Ectodermal cell (in vitro differentiated cells): ENCODE measurements around the gene TFAP2A.
A peak's percentile ranks its signal among the peaks of the same experiment; 100 is the strongest.

Experiments
- H3K27ac ChIP-seq: 2 replicates; pipeline ENCODE4 v1.7.0; 2013; ENCODE audit warnings: mild to moderate bottlenecking, low read depth, low read length; ENCODE audit not compliant: insufficient read depth, poor library complexity, severe bottlenecking
- H3K27me3 ChIP-seq: 2 replicates; pipeline ENCODE4 v1.7.0; 2013; ENCODE audit warnings: mild to moderate bottlenecking, low read length; ENCODE audit not compliant: insufficient read depth, control insufficient read depth, poor library complexity, severe bottlenecking
- H3K36me3 ChIP-seq: one replicate; pipeline ENCODE4 v1.7.0; 2013; ENCODE audit warnings: low read length; ENCODE audit not compliant: control insufficient read depth, insufficient read depth
- H3K4me1 ChIP-seq: one replicate; pipeline ENCODE4 v1.7.0; 2013; ENCODE audit warnings: low read length; ENCODE audit not compliant: control insufficient read depth, insufficient read depth
- H3K4me3 ChIP-seq: 2 replicates; pipeline ENCODE4 v1.7.0; 2013; ENCODE audit warnings: low read depth, low read length, control low read depth; ENCODE audit not compliant: insufficient read depth
- H3K9me3 ChIP-seq: 2 replicates; pipeline ENCODE4 v1.7.0; 2013; ENCODE audit warnings: mild to moderate bottlenecking, low read length, moderate library complexity; ENCODE audit not compliant: control insufficient read depth
- WGBS, 2 experiments: methylation state at CpG; one replicate each; pipeline ENCODE4 v1.1.7; 2013; ENCODE audit warnings: missing lambda C conversion rate in 2 of 2; 5-methylcytosine and 5-hydroxymethylcytosine counted together

Gene TFAP2A

GRCh38 chr6:10391299-10391630, 23.6 kb downstream of the TFAP2A start:
- Histone ChIP-seq H3K36me3 (no peaks in the 10 kb centered on the region), H3K4me3 (no peak overlapping the region), H3K9me3 (no peaks in the 10 kb centered on the region), H3K27ac (no peak overlapping the region), H3K4me1 (peaks cover 46% of the 10 kb centered on the region), H3K27me3 (peaks cover 100% of the 10 kb centered on the region)
- WGBS, 2 experiments = 0% methylated on average over 8 to 10 of the region's 10 CpGs

GRCh38 chr6:10390495-10391298, 24.2 kb downstream of the TFAP2A start:
- H3K4me3 ChIP-seq = peak overlapping the region; percentile 11
- peaks cover 46% of the 10 kb centered on the region for H3K4me1 ChIP-seq
- 1 to 2% methylated on average over 41 of the region's 41 CpGs for WGBS, 2 experiments
- peak overlapping the region; percentile 2 for H3K27ac ChIP-seq
- H3K27me3 ChIP-seq = peaks cover 100% of the 10 kb centered on the region
- H3K9me3 ChIP-seq = no peaks in the 10 kb centered on the region
- no peaks in the 10 kb centered on the region for H3K36me3 ChIP-seq

- H3K36me3 ChIP-seq = no peaks in the 10 kb centered on the region
- peak overlapping the region; percentile 27 for H3K4me3 ChIP-seq
- peaks cover 100% of the 10 kb centered on the region for H3K27me3 ChIP-seq
- peak overlapping the region; percentile 45 for H3K27ac ChIP-seq
- peaks cover 45% of the 10 kb centered on the region for H3K4me1 ChIP-seq
- H3K9me3 ChIP-seq = no peaks in the 10 kb centered on the region
- WGBS, 2 experiments = 0% methylated on average over 47 of the region's 47 CpGs
These were observed 25.0 kb downstream of the TFAP2A start for GRCh38 chr6:10389739-10390494.

- Histone ChIP-seq H3K27ac (no peak overlapping the region), H3K4me3 (no peak overlapping the region), H3K36me3 (no peaks in the 10 kb centered on the region), H3K27me3 (peaks cover 100% of the 10 kb centered on the region), H3K4me1 (peaks cover 50% of the 10 kb centered on the region), H3K9me3 (no peaks in the 10 kb centered on the region)
- 8 to 11% methylated on average over 8 of the region's 8 CpGs for WGBS, 2 experiments
These were observed 27.9 kb downstream of the TFAP2A start for GRCh38 chr6:10386756-10387654.

GRCh38 chr6:10386220-10386619, 28.7 kb downstream of the TFAP2A start:
- 11 to 15% methylated on average over 2 of the region's 2 CpGs for WGBS, 2 experiments
- no peak overlapping the region for H3K4me3 ChIP-seq
- H3K27ac ChIP-seq = no peak overlapping the region
- H3K36me3 ChIP-seq = no peaks in the 10 kb centered on the region
- H3K27me3 ChIP-seq = peaks cover 100% of the 10 kb centered on the region
- peaks cover 45% of the 10 kb centered on the region for H3K4me1 ChIP-seq
- no peaks in the 10 kb centered on the region for H3K9me3 ChIP-seq

GRCh38 chr6:10385524-10386132, 29.2 kb downstream of the TFAP2A start:
- Histone ChIP-seq H3K4me1 (peaks cover 40% of the 10 kb centered on the region), H3K27ac (no peak overlapping the region), H3K4me3 (no peak overlapping the region), H3K36me3 (no peaks in the 10 kb centered on the region), H3K9me3 (no peaks in the 10 kb centered on the region), H3K27me3 (peaks cover 100% of the 10 kb centered on the region)
- WGBS, 2 experiments = 0 to 1% methylated on average over 21 of the region's 21 CpGs

GRCh38 chr6:10384610-10385523, 30.0 kb downstream of the TFAP2A start:
- H3K4me3 ChIP-seq = no peak overlapping the region
- WGBS, 2 experiments = 1% methylated on average over 63 to 64 of the region's 64 CpGs

GRCh38 chr6:10384091-10384609, 30.7 kb downstream of the TFAP2A start:
- H3K4me3 ChIP-seq = peak overlapping the region; percentile 18
- H3K9me3 ChIP-seq = no peaks in the 10 kb centered on the region
- H3K36me3 ChIP-seq = no peaks in the 10 kb centered on the region
- H3K27ac ChIP-seq = no peak overlapping the region
- H3K4me1 ChIP-seq = peaks cover 31% of the 10 kb centered on the region
- WGBS, 2 experiments = 9 to 14% methylated on average over 8 of the region's 9 CpGs
- peaks cover 93% of the 10 kb centered on the region for H3K27me3 ChIP-seq

More at GRCh38 chr6:10384610-10385523, 30.0 kb downstream of the TFAP2A start:
- Histone ChIP-seq H3K36me3 (no peaks in the 10 kb centered on the region), H3K4me1 (peaks cover 38% of the 10 kb centered on the region), H3K9me3 (no peaks in the 10 kb centered on the region), H3K27me3 (peaks cover 100% of the 10 kb centered on the region), H3K27ac (no peak overlapping the region)
